Measurements from ENCODE around the gene CADM4. TPM values are rescaled to one million over a fixed set of nuclear protein-coding genes. Genes with fewer than 3 reads are reported as not detected.
"Not testable (repeated sequence)": the region's sequence is repeated elsewhere in the genome, so short reads cannot be mapped to it uniquely, and the experiment has no call there.

The CADM4 gene
- total RNA-seq, 2 donors from 2014 or later: 0.28 to 0.74 TPM

GRCh38 chr19:43638214-43638994, 1.2 kb downstream of the CADM4 start:
- DNase-seq (no peak), ATAC-seq (replicated peaks in 1 of 2) (no peak)
- Mint-ChIP-seq H3K9me3 (no peaks in the 10 kb centered on the region), H3K27me3 (ENCODE audit: low read depth) (peaks cover 46% of the 10 kb centered on the region), H3K4me3 (peak overlapping the region; percentile 77 to 91), H3K27ac (no peak overlapping the region), H3K4me1 (ENCODE audit: low read depth) (peaks cover 15% of the 10 kb centered on the region), H3K36me3 (ENCODE audit: insufficient read depth in 2 of 2) (peaks cover 6% of the 10 kb centered on the region in 2 donors)

- ATAC-seq (replicated peaks in 1 of 2) (no peak), DNase-seq (no peak)
- Mint-ChIP-seq H3K27ac (no peak overlapping the region), H3K36me3 (ENCODE audit: insufficient read depth in 2 of 2) (peaks cover 4 to 6% of the 10 kb centered on the region in 2 donors), H3K27me3 (ENCODE audit: low read depth) (peaks cover 40% of the 10 kb centered on the region), H3K4me1 (ENCODE audit: low read depth) (peaks cover 15% of the 10 kb centered on the region), H3K4me3 (no peak overlapping the region), H3K9me3 (no peaks in the 10 kb centered on the region)
Measured at GRCh38 chr19:43636121-43636683, 3.4 kb downstream of the CADM4 start.

- ATAC-seq (replicated peaks in 1 of 2); H3K27ac Mint-ChIP-seq; H3K9me3 Mint-ChIP-seq; H3K4me3 Mint-ChIP-seq; H3K36me3 Mint-ChIP-seq (ENCODE audit: insufficient read depth in 2 of 2); DNase-seq: not testable (repeated sequence)
- peaks cover 34% of the 10 kb centered on the region for H3K27me3 Mint-ChIP-seq (ENCODE audit: low read depth)
- H3K4me1 Mint-ChIP-seq (ENCODE audit: low read depth): peaks cover 13% of the 10 kb centered on the region
Measured at GRCh38 chr19:43635561-43635940, 4.1 kb downstream of the CADM4 start.

- Mint-ChIP-seq H3K9me3 (no peaks in the 10 kb centered on the region), H3K27me3 (ENCODE audit: low read depth) (peaks cover 29% of the 10 kb centered on the region), H3K36me3 (ENCODE audit: insufficient read depth in 2 of 2) (peaks cover 2 to 5% of the 10 kb centered on the region in 2 donors), H3K27ac (no peak overlapping the region), H3K4me3 (no peak overlapping the region), H3K4me1 (ENCODE audit: low read depth) (peaks cover 8% of the 10 kb centered on the region)
- no peak for ATAC-seq (replicated peaks in 1 of 2)
- no peak for DNase-seq
Measured at GRCh38 chr19:43634872-43635560, 4.6 kb downstream of the CADM4 start.

GRCh38 chr19:43634506-43634871, 5.2 kb downstream of the CADM4 start:
- H3K4me1 Mint-ChIP-seq (ENCODE audit: low read depth): peaks cover 8% of the 10 kb centered on the region
- ATAC-seq (replicated peaks in 1 of 2): no peak
- peaks cover 27% of the 10 kb centered on the region for H3K27me3 Mint-ChIP-seq (ENCODE audit: low read depth)
- no peak for DNase-seq
- H3K9me3 Mint-ChIP-seq: no peaks in the 10 kb centered on the region
- H3K4me3 Mint-ChIP-seq: no peak overlapping the region
- H3K36me3 Mint-ChIP-seq (ENCODE audit: insufficient read depth in 2 of 2): peaks cover 2 to 5% of the 10 kb centered on the region in 2 donors
- no peak overlapping the region for H3K27ac Mint-ChIP-seq

GRCh38 chr19:43634068-43634467, 5.6 kb downstream of the CADM4 start:
- no peak overlapping the region for H3K27ac Mint-ChIP-seq
- ATAC-seq (replicated peaks in 1 of 2) (no peak), DNase-seq (no peak)
- H3K4me3 Mint-ChIP-seq: no peak overlapping the region
- peaks cover 24% of the 10 kb centered on the region for H3K27me3 Mint-ChIP-seq (ENCODE audit: low read depth)
- peaks cover 6% of the 10 kb centered on the region for H3K4me1 Mint-ChIP-seq (ENCODE audit: low read depth)
- H3K36me3 Mint-ChIP-seq (ENCODE audit: insufficient read depth in 2 of 2): peaks cover 2 to 4% of the 10 kb centered on the region in 2 donors
- H3K9me3 Mint-ChIP-seq: no peaks in the 10 kb centered on the region

- H3K9me3 Mint-ChIP-seq: no peaks in the 10 kb centered on the region
- no peaks in the 10 kb centered on the region for H3K36me3 Mint-ChIP-seq (ENCODE audit: insufficient read depth in 2 of 2)
- no peak for ATAC-seq (replicated peaks in 1 of 2)
- H3K4me3 Mint-ChIP-seq: no peak overlapping the region
- no peak for DNase-seq
- peaks cover under 1% of the 10 kb centered on the region for H3K4me1 Mint-ChIP-seq (ENCODE audit: low read depth)
- peaks cover 18% of the 10 kb centered on the region for H3K27me3 Mint-ChIP-seq (ENCODE audit: low read depth)
- peak overlapping the region; percentile 61 for H3K27ac Mint-ChIP-seq
Measured at GRCh38 chr19:43633520-43633919, 6.1 kb downstream of the CADM4 start.

- Mint-ChIP-seq H3K27me3 (ENCODE audit: low read depth) (peaks cover 5% of the 10 kb centered on the region), H3K4me1 (ENCODE audit: low read depth) (no peaks in the 10 kb centered on the region), H3K9me3 (no peaks in the 10 kb centered on the region), H3K36me3 (ENCODE audit: insufficient read depth in 2 of 2) (no peaks in the 10 kb centered on the region), H3K4me3 (no peak overlapping the region), H3K27ac (no peak overlapping the region)
- no peak for DNase-seq
- ATAC-seq (replicated peaks in 1 of 2): no peak
Measured at GRCh38 chr19:43631491-43631890, 8.2 kb downstream of the CADM4 start.

- peaks cover 15% of the 10 kb centered on the region for H3K27me3 Mint-ChIP-seq (ENCODE audit: low read depth)
- H3K4me1 Mint-ChIP-seq (ENCODE audit: low read depth): peaks cover 24% of the 10 kb centered on the region
- no peak overlapping the region for H3K27ac Mint-ChIP-seq
- H3K9me3 Mint-ChIP-seq: no peaks in the 10 kb centered on the region
- DNase-seq (no peak), ATAC-seq (replicated peaks in 1 of 2) (no peak)
- H3K4me3 Mint-ChIP-seq: no peak overlapping the region
- H3K36me3 Mint-ChIP-seq (ENCODE audit: insufficient read depth in 2 of 2): no peaks in the 10 kb centered on the region
Measured at GRCh38 chr19:43628646-43629326, 10.9 kb downstream of the CADM4 start.

GRCh38 chr19:43626838-43627237, 12.8 kb downstream of the CADM4 start:
- DNase-seq (no peak), ATAC-seq (replicated peaks in 1 of 2) (no peak)
- no peaks in the 10 kb centered on the region for H3K9me3 Mint-ChIP-seq
- no peak overlapping the region for H3K27ac Mint-ChIP-seq
- H3K4me1 Mint-ChIP-seq (ENCODE audit: low read depth): peaks cover 25% of the 10 kb centered on the region
- H3K27me3 Mint-ChIP-seq (ENCODE audit: low read depth): peaks cover 15% of the 10 kb centered on the region
- no peak overlapping the region for H3K4me3 Mint-ChIP-seq
- H3K36me3 Mint-ChIP-seq (ENCODE audit: insufficient read depth in 2 of 2): no peaks in the 10 kb centered on the region

GRCh38 chr19:43625918-43626579, 13.6 kb downstream of the CADM4 start:
- DNase-seq: no peak
- ATAC-seq (replicated peaks in 1 of 2): no peak

GRCh38 chr19:43624933-43625332, 14.7 kb downstream of the CADM4 start:
- H3K9me3 Mint-ChIP-seq: no peaks in the 10 kb centered on the region
- H3K36me3 Mint-ChIP-seq (ENCODE audit: insufficient read depth in 2 of 2): peaks cover 0 to 1% of the 10 kb centered on the region in 2 donors
- peak overlapping the region; percentile 20 to 48 for H3K4me3 Mint-ChIP-seq
- peak; percentile 90 to 92 for DNase-seq
- H3K4me1 Mint-ChIP-seq (ENCODE audit: low read depth): peaks cover 35% of the 10 kb centered on the region
- ATAC-seq (replicated peaks in 1 of 2): peak; percentile 88 to 91
- H3K27ac Mint-ChIP-seq: peak overlapping the region; percentile 47
- H3K27me3 Mint-ChIP-seq (ENCODE audit: low read depth): peaks cover 15% of the 10 kb centered on the region

More at GRCh38 chr19:43625918-43626579, 13.6 kb downstream of the CADM4 start:
- Mint-ChIP-seq H3K4me1 (ENCODE audit: low read depth) (peaks cover 25% of the 10 kb centered on the region), H3K9me3 (no peaks in the 10 kb centered on the region), H3K4me3 (no peak overlapping the region), H3K27me3 (ENCODE audit: low read depth) (peaks cover 15% of the 10 kb centered on the region), H3K27ac (no peak overlapping the region), H3K36me3 (ENCODE audit: insufficient read depth in 2 of 2) (no peaks in the 10 kb centered on the region)

Measured in activated T-cell treated with anti-CD3 and anti-CD28 coated beads, Interleukin-2, amount 50 U/mL, for 72 hours (primary cell).